Esophagus muscularis mucosa (tissue), 4 donors: Measurements from ENCODE around the gene C1orf216.

Source experiments
- EP300 ChIP-seq: sonication (generic); formaldehyde crosslinking; IDR thresholded peaks from one replicate; pipeline ENCODE4 v1.6.1; 2017; ENCODE audit warnings: antibody characterized with exemption
- POLR2A ChIP-seq: fragments of 450-650 bp; IDR thresholded peaks from one replicate; pipeline ENCODE4 v1.6.1; 2017; ENCODE audit warnings: antibody characterized with exemption, moderate library complexity, mild to moderate bottlenecking, low read depth
- POLR2AphosphoS5 ChIP-seq, 2 donors: sonication (generic); formaldehyde crosslinking; IDR thresholded peaks; one replicate each; pipeline ENCODE4 v1.6.1; 2017; ENCODE audit warnings: antibody characterized with exemption in 2 of 2
- TF ChIP-seq, protein P1 (sequence below), 3 experiments: fragments of 200-600 bp in 2 of 3; fragments of 450-650 bp in 1 of 3; sonication (generic) in 2 of 3; IDR thresholded peaks; one replicate each; pipeline ENCODE4 v1.5.1; 2017 to 2019; ENCODE audit warnings: antibody characterized with exemption in 3 of 3, mild to moderate bottlenecking in 2 of 3, moderate library complexity in 1 of 3

GRCh38 chr1:35725596-35725995 is 6.9 kb upstream of the C1orf216 start:
- TF ChIP-seq, protein P1, sequence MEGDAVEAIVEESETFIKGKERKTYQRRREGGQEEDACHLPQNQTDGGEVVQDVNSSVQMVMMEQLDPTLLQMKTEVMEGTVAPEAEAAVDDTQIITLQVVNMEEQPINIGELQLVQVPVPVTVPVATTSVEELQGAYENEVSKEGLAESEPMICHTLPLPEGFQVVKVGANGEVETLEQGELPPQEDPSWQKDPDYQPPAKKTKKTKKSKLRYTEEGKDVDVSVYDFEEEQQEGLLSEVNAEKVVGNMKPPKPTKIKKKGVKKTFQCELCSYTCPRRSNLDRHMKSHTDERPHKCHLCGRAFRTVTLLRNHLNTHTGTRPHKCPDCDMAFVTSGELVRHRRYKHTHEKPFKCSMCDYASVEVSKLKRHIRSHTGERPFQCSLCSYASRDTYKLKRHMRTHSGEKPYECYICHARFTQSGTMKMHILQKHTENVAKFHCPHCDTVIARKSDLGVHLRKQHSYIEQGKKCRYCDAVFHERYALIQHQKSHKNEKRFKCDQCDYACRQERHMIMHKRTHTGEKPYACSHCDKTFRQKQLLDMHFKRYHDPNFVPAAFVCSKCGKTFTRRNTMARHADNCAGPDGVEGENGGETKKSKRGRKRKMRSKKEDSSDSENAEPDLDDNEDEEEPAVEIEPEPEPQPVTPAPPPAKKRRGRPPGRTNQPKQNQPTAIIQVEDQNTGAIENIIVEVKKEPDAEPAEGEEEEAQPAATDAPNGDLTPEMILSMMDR (IDR thresholded peaks at IDR 0.05): no peak
- TF ChIP-seq POLR2A (no peak), POLR2AphosphoS5 (IDR thresholded peaks at IDR 0.05) (no peak), EP300 (no peak)
